Suppressor macrophage treated with lipopolysaccharide for 1 hour (primary cell): Measurements from ENCODE around the gene HOXD4.

Source experiments
- DNase-seq, 3 donors: peaks; one replicate each; pipeline ENCODE4 v3.0.0-alpha.2; 2020 to 2022

Gene HOXD4

DNA sequence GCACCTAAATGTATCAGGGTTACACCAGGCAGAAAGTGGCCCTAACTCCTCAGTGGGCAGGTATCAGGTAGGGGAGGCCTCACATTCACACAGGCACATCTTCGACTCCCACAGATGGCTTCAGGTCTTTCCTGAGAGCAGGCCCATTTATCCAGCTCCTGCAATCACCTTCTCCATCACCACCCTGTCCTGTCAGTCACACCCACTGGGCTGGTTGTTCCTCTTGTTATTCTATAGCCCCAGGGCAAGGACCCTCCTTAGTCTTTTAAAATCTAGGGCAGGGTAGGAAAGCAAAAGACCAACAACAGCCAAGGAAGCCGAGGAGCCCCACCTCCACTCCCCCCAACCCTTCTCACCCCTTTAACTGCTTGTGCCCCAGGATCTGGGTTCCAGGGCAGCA, 9.1 kb upstream of the HOXD4 start:
- no peak for DNase-seq

GRCh38 chr2:176145085-176145969, 6.0 kb upstream of the HOXD4 start:
- no peak for DNase-seq

DNA sequence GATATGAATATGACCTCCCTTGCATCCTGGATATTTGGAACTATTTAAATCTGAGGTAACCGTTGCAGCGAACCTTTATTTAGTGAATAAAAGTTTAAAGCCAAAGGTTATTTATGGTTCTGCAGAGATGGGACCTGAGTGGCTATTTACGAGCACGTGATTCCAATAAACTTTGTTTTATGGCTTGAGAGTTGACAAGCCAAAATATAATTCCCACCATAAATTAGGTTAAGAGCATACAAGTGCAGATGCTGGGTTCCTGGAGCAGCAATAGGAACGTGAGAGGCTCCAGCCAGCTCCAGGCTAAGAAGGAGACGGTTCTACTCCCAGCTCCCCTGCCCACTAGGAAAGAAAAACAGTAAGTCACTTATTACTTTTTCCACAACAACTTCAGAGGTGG, 5.2 kb upstream of the HOXD4 start:
- DNase-seq = no peak

GRCh38 chr2:176146645-176147044, 4.7 kb upstream of the HOXD4 start:
- DNase-seq = no peak

- no peak for DNase-seq
These were observed 4.0 kb upstream of the HOXD4 start for GRCh38 chr2:176147210-176147799.

- DNase-seq = no peak
These were observed 3.4 kb upstream of the HOXD4 start for GRCh38 chr2:176147800-176148496.

DNA sequence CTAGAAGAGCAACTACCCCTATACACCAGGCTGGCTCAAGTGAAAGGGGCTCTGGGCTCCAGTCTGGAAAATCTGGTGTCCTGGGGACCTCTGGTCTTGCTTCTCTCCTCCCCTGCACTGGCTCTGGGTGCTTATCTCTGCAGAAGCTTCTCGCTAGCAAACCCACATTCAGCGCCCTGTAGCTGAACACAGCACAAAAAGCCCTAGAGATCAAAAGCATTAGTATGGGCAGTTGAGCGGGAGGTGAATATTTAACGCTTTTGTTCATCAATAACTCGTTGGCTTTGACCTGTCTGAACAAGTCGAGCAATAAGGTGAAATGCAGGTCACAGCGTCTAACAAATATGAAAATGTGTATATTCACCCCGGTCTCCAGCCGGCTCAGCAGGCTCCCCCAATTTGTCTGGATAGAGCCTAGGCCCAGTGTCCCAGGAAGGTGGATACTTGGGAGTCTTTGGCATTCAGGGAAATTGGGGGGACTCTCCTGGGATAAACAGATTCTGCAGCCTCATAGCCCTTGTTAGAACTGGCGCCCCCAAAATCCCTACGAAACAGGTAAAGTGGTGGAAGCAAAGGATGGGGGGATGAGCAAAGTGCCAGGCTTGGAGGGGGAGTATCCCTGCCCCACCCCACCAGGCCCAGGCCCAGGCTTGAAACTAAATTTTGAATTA, 2.5 kb upstream of the HOXD4 start:
- no peak for DNase-seq

DNA sequence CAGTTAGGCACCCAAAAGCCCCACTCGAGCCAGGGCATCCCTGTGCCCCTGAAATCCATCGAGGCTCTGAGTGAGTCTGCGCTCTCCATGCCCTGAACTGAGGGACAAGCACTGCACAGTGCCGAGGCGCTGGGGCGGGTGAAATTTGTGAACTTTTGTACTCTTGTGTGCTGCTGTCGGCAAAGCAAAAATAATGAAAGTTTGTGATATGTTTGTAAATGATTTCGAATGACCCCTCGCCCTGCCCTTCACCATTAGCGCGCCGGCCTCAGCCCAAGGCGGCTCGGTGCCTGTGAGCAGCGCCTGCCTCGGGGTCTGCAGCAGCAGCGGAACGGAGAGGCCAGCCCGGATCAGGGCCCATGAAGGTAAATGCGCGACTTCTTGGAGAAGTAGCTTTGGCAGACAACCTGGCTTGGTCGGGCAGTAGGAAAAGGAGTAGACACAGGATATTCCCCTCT, 1.8 kb upstream of the HOXD4 start:
- no peak for DNase-seq

DNA sequence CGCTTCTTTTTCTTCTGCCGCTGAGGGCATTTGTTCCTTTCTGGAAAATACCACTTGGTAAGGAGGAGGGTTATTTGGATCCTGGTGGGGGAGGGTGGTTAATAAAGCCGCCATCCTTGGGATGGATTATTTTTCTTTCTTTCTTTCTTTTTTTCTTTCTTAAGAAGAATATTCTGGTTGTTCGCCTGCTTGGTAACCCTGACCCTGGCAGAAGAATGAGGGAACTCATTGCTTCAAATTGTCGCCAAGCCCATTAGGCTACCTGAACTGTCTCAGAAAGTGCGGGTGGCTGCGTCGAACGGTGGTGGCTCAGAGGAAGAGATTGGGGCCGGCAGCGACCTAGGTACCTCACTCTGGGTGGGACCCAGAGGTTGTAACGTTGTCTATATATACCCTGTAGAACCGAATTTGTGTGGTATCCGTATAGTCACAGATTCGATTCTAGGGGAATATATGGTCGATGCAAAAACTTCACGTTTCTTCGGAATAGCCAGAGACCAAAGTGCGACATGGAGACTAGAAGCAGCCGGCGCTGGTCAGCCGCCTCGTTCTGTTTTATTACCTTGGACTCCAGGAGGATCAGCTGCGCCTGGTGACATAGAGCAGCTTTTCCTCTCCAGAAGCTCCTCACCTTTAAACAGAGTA, 1.3 kb upstream of the HOXD4 start:
- no peak for DNase-seq

GRCh38 chr2:176150584-176151441, 537 bp upstream of the HOXD4 start:
- no peak for DNase-seq

GRCh38 chr2:176152350-176153181, 1.2 kb downstream of the HOXD4 start:
- DNase-seq = no peak

- no peak for DNase-seq
These were observed 3.4 kb downstream of the HOXD4 start for GRCh38 chr2:176154576-176155252.

DNA sequence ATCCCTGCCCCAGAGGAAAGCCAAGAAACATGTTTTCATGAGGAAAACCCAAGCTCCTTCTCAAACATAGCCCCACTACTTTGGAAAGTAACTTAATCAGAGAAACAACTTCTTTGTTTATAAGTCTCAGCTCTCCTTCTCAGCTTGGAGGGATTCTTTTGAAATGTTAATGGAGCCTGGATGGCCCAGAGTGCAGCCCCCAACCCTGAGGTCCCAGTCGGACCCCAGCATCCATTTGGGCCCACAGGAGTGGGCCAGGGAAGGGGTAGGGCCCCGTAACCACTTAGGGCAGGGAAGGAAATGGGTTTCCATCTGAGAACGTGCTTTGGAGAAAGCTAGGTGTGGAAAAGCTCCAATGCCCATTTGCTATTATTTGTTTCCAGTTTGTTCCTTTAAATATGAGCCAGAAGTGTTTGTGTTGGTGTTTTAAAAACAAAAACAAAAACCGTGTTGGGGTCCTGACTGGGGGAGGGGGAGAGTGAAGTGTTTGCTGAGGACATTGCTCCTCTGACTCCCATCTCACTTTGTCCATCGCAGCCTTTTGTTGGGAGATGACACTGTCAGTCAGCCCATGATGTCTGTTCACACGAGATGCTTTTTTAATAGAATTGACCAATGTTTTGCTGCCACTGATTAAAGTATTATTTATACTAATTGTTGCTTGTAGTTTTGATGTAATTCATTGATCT, 4.2 kb downstream of the HOXD4 start:
- no peak for DNase-seq

DNA sequence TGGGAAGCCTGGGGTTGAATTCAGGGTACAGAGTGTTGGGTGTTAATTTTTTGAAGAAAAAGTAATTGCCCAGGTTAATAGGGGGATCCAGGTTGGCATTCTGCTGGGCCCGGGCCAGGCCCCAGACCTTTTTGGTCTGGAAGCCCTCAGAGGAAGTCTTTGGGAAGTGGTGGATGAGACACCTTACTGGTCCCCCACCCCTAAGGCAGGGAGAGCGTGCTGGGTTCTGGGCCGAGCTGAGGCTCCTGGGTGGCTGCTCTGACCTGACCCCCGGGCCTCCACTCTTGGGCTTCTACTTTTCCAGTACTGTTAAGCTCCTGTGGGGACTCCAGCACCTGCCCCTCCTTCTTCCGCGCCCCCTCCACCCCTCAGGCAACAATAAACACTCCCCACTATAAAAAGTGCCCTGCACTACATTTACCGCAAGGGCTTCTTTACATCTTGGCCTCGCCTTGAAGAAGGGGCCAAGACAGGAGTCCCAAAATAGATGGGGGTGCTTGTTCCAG, 5.0 kb downstream of the HOXD4 start:
- DNase-seq = no peak

- no peak for DNase-seq
These were observed 5.6 kb downstream of the HOXD4 start, which contains the start of gene HOXD3 for GRCh38 chr2:176156807-176157498. Gene HOXD3, plus strand, starts transcription at chr2:176157307. Its CDS starts 11,808 bp downstream, at chr2:176169115.

DNA sequence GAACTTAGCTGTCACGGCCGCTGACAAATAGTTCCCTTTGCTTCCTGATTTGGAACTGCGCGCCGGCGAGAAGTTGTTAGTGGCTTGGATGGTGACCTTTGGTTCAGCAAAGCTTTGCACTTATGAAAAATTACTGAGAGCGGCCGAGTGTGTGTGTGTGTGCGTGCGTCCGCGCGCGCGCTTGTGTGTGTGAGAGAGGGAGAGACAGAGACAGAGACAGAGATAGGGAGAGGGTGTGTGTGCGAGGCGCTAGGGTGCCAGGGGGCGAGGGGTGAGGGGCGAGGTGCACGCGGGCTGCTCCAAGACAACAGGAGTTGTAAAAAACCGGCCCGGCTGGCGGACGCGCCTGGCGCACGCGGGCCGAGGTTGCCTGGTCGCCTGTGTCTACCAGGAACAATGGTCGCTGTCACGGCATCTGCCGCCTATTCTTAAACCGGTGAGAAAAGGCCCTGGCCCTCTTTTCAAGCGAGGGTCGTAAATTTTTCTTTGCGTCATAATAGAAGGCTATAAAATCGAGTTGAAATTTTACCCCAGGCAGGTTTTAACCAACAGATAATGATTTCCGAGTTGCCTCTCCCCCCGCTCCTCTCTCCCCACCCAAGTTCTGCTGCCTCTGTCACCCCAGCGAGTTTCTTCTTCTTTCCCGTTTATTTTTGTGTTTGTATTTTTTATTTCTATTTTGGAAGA, 6.3 kb downstream of the HOXD4 start:
- DNase-seq = no peak

DNA sequence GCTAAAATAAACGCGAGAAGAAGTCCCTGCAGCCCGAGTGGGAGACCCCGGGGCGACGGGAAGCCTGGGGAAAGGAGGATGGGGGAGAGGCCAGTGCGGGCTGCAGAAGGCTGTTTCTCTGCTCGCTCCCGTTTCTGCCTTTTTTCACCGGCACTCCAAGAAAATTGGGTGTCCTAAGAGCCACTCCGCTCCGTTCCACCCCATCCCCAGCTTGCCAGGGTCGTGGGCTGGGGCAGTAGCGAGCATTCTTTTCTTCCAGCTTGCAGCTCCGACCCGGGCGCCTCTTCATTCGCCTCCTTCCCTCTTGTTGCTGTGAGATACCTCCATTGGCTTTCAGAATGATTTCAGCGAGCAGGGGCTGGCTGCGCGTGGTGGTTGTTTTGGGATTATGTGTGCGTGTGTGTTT, 6.8 kb downstream of the HOXD4 start:
- no peak for DNase-seq
